H1 (cell line): ENCODE results near the gene TGFBR1. TPM values are rescaled to one million over a fixed set of nuclear protein-coding genes. Genes with fewer than 3 reads are reported as not detected.
A peak's percentile ranks its signal among the peaks of the same experiment; 100 is the strongest.

ENCODE experiments used
- BCL11A ChIP-seq, 2 experiments: IDR thresholded peaks; one replicate each; pipeline ENCODE4 v1.6.1; 2011; ENCODE audit warnings: low read depth in 2 of 2, low read length in 2 of 2, mild to moderate bottlenecking in 2 of 2
- GABPA ChIP-seq: IDR thresholded peaks from 2 replicates; pipeline ENCODE4 v1.6.1; 2011; ENCODE audit warnings: mild to moderate bottlenecking, low read length, moderate library complexity, borderline replicate concordance; ENCODE audit not compliant: insufficient read depth
- HDAC2 ChIP-seq, 2 experiments: fragments of 300-600 bp in 1 of 2; sonication (generic) in 1 of 2; IDR thresholded peaks; 2 replicates each; pipeline ENCODE4 v1.6.1; 2011 to 2012; ENCODE audit warnings: low read depth in 2 of 2, low read length in 2 of 2, mild to moderate bottlenecking in 2 of 2, moderate library complexity in 2 of 2, borderline replicate concordance in 1 of 2, inconsistent platforms in 1 of 2
- SIN3A ChIP-seq, 2 experiments: IDR thresholded peaks in 1 of 2; conservative IDR thresholded peaks in 1 of 2; 2 replicates each; pipeline ENCODE4 v1.6.1; 2011 to 2012; ENCODE audit warnings: low read length in 2 of 2, improper control_type of control experiment in 1 of 2, low read depth in 1 of 2, mild to moderate bottlenecking in 1 of 2
- TAF7 ChIP-seq: optimal IDR thresholded peaks from 2 replicates; pipeline ENCODE3; 2011; ENCODE audit warnings: low read depth, mild to moderate bottlenecking, inconsistent platforms, low read length, moderate library complexity, borderline replicate concordance
- polyA plus RNA-seq, 7 experiments: library from polyadenylated mRNA; depleted of rRNA in 3 of 7; stranded (reverse) in 5 of 7; unstranded in 2 of 7; fragments of >200 nt in 5 of 7; fragments of 200-250 nt in 2 of 7; gene quantifications; 1 replicate in 5 of 7; 2 replicates in 1 of 7; 4 replicates in 1 of 7; pipeline versions ENCODE4 v1.2.1 to v1.2.3, GENCODE V29; 2011 to 2013; ENCODE audit warnings: missing spikeins in 2 of 7, mixed read lengths in 2 of 7
- total RNA-seq: library from RNA; stranded (reverse); fragmentation: NEBNext Ultra II Directional; extraction: Animal tissue kit (Norgen Biotek cat#: 25700); gene quantifications from 2 replicates; pipeline ENCODE4 v1.2.1, GENCODE V29; 2021

The TGFBR1 gene
- total and polyA plus RNA-seq, 2 of the 8 experiments (the other 6 are each of a cell fraction or from before 2014, with no cell fraction given), result 16.8 to 52.4 TPM

GRCh38 chr9:99105152-99106043 lies 485 bp downstream of the TGFBR1 start (continued):
- TF ChIP-seq BCL11A (IDR thresholded peaks at IDR 0.05; ENCODE audit: low read depth in 2 of 2, low read length in 2 of 2) (no peak), GABPA (no peak), HDAC2 (IDR thresholded peaks at IDR 0.05; ENCODE audit: borderline replicate concordance in 1 of 2, low read depth in 2 of 2, low read length in 2 of 2) (no peak), SIN3A (conservative IDR thresholded peaks at IDR 0.05 in 1 of 2, IDR thresholded peaks at IDR 0.05 in 1 of 2; ENCODE audit: low read depth in 1 of 2, low read length in 2 of 2) (0 out of 4 replicates have a peak, but pooled peaks of 1 of the 2 experiments have one; percentile 23), TAF7 (no peak)
- TF ChIP-seq, all 59 proteins: peak for 8
